CD4-positive, alpha-beta T cell treated with Interleukin-2 at 100 ng/mL for 4 hours (primary cell): ENCODE results near the gene ARL14.

ENCODE experiments used
- DNase-seq: peaks from one replicate; pipeline ENCODE4 v3.0.0-alpha.2; 2020; ENCODE audit warnings: low spot score

Gene ARL14

GRCh38 chr3:160722331-160722730, 45.4 kb downstream of the ARL14 start:
- DNase-seq: no peak

DNA sequence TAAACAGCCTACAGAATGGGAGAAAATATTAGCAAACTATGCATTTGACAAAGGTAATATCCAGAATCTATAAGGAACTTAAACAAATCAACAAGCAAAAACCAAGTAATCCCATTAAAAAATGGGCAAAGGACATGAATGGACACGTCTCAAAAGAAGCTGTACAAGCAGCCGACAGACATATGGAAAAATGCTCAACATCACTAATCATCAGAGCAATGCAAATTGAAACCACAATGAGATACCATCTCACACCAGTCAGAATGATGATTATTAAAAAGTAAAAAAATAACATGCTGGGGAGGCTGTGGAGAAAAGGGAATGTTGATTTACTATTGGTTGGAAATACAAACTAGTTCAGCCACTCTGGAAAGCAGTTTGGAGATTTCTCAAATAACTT, 48.4 kb downstream of the ARL14 start:
- no peak for DNase-seq
